DOHH2 (cell line): ENCODE measurements around the gene TOR2A.

ENCODE experiments used
- H3F3A ChIP-seq: fragments of 200-600 bp; sonication (generic), shearing (Covaris generic); 2 replicates; pipeline ENCODE4 v1.6.0; 2016; ENCODE audit warnings: antibody characterized with exemption, mild to moderate bottlenecking; ENCODE audit not compliant: control insufficient read depth, insufficient read depth
- H3K27ac ChIP-seq: fragments of 200-600 bp; sonication (generic); 2 replicates; pipeline ENCODE4 v1.5.1; 2014; ENCODE audit warnings: low read depth, mild to moderate bottlenecking, low read length, moderate library complexity
- H3K27me3 ChIP-seq: fragments of 200-600 bp; sonication (generic); 2 replicates; pipeline ENCODE4 v1.6.1; 2014; ENCODE audit warnings: mild to moderate bottlenecking, low read length, mixed read lengths; ENCODE audit not compliant: control insufficient read depth
- H3K36me3 ChIP-seq: fragments of 200-600 bp; sonication (generic); 2 replicates; pipeline ENCODE4 v1.6.1; 2014; ENCODE audit warnings: mild to moderate bottlenecking, low read length, moderate library complexity, mixed read lengths; ENCODE audit not compliant: control insufficient read depth
- H3K4me1 ChIP-seq: fragments of 200-600 bp; sonication (generic); 2 replicates; pipeline ENCODE4 v1.6.1; 2014; ENCODE audit warnings: mild to moderate bottlenecking, low read length, mixed read lengths; ENCODE audit not compliant: control insufficient read depth
- H3K4me2 ChIP-seq: fragments of 200-600 bp; sonication (generic); 2 replicates; pipeline ENCODE4 v1.6.0; 2014; ENCODE audit warnings: mild to moderate bottlenecking, low read length, moderate library complexity
- H3K4me3 ChIP-seq: fragments of 200-600 bp; sonication (generic); 2 replicates; pipeline ENCODE4 v1.5.1; 2014; ENCODE audit warnings: mild to moderate bottlenecking, low read length, mixed read lengths
- H3K79me2 ChIP-seq: fragments of 200-600 bp; sonication (generic); 2 replicates; pipeline ENCODE4 v1.6.1; 2014; ENCODE audit warnings: mild to moderate bottlenecking, low read length, mixed read lengths; ENCODE audit not compliant: control insufficient read depth
- H3K9me2 ChIP-seq: fragments of 200-600 bp; sonication (generic); replicated peaks from 2 replicates; pipeline ENCODE4 v1.6.1; 2014; ENCODE audit warnings: mild to moderate bottlenecking, low read length, mixed read lengths; ENCODE audit not compliant: control insufficient read depth
- H3K9me3 ChIP-seq: fragments of 200-600 bp; sonication (generic); 2 replicates; pipeline ENCODE4 v1.6.1; 2014; ENCODE audit warnings: antibody characterized with exemption, low read length, mixed read lengths; ENCODE audit not compliant: control insufficient read depth, insufficient read depth
- H4K20me1 ChIP-seq: fragments of 200-600 bp; sonication (generic); 2 replicates; pipeline ENCODE4 v1.6.0; 2014; ENCODE audit warnings: low read depth, mild to moderate bottlenecking, antibody characterized with exemption, low read length, moderate library complexity; ENCODE audit not compliant: control insufficient read depth, insufficient read depth
- EZH2phosphoT487 ChIP-seq: fragments of 200-600 bp; sonication (generic); IDR thresholded peaks from 2 replicates; pipeline ENCODE4 v1.6.1; 2017; ENCODE audit warnings: borderline replicate concordance, mild to moderate bottlenecking, antibody characterized with exemption, low read length, moderate library complexity, mixed read lengths
- TF ChIP-seq, protein P1 (sequence below): fragments of 200-600 bp; sonication (generic); IDR thresholded peaks from one replicate; pipeline ENCODE4 v1.5.1; 2014; ENCODE audit warnings: antibody characterized with exemption, mild to moderate bottlenecking, low read depth, low read length; ENCODE audit not compliant: poor library complexity, severe bottlenecking

The TOR2A gene

GRCh38 chr9:127732444-127732843, 2.6 kb downstream of the TOR2A start:
- H3K27me3 ChIP-seq = no peaks in the 10 kb centered on the region
- H3K9me2 ChIP-seq = no peaks in the 10 kb centered on the region
- H4K20me1 ChIP-seq = no peaks in the 10 kb centered on the region
- TF ChIP-seq EZH2phosphoT487 = no peak
- TF ChIP-seq, protein P1, sequence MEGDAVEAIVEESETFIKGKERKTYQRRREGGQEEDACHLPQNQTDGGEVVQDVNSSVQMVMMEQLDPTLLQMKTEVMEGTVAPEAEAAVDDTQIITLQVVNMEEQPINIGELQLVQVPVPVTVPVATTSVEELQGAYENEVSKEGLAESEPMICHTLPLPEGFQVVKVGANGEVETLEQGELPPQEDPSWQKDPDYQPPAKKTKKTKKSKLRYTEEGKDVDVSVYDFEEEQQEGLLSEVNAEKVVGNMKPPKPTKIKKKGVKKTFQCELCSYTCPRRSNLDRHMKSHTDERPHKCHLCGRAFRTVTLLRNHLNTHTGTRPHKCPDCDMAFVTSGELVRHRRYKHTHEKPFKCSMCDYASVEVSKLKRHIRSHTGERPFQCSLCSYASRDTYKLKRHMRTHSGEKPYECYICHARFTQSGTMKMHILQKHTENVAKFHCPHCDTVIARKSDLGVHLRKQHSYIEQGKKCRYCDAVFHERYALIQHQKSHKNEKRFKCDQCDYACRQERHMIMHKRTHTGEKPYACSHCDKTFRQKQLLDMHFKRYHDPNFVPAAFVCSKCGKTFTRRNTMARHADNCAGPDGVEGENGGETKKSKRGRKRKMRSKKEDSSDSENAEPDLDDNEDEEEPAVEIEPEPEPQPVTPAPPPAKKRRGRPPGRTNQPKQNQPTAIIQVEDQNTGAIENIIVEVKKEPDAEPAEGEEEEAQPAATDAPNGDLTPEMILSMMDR = no peak
- H3K9me3 ChIP-seq = no peaks in the 10 kb centered on the region
- no peak overlapping the region for H3K4me2 ChIP-seq
- H3K79me2 ChIP-seq = no peaks in the 10 kb centered on the region
- no peaks in the 10 kb centered on the region for H3F3A ChIP-seq
- H3K4me3 ChIP-seq = no peak overlapping the region
- no peaks in the 10 kb centered on the region for H3K36me3 ChIP-seq
- no peak overlapping the region for H3K27ac ChIP-seq
- H3K4me1 ChIP-seq = peaks cover 17% of the 10 kb centered on the region

GRCh38 chr9:127731938-127732337, 3.2 kb downstream of the TOR2A start:
- H3K36me3 ChIP-seq = no peaks in the 10 kb centered on the region
- H3K27ac ChIP-seq = no peak overlapping the region
- H3K9me2 ChIP-seq = no peaks in the 10 kb centered on the region
- no peaks in the 10 kb centered on the region for H3F3A ChIP-seq
- H4K20me1 ChIP-seq = no peaks in the 10 kb centered on the region
- no peaks in the 10 kb centered on the region for H3K9me3 ChIP-seq
- H3K4me1 ChIP-seq = peaks cover 17% of the 10 kb centered on the region
- H3K4me2 ChIP-seq = no peak overlapping the region
- TF ChIP-seq, protein P1 = no peak
- no peak for TF ChIP-seq EZH2phosphoT487
- H3K4me3 ChIP-seq = no peak overlapping the region
- no peaks in the 10 kb centered on the region for H3K79me2 ChIP-seq
- no peaks in the 10 kb centered on the region for H3K27me3 ChIP-seq

DNA sequence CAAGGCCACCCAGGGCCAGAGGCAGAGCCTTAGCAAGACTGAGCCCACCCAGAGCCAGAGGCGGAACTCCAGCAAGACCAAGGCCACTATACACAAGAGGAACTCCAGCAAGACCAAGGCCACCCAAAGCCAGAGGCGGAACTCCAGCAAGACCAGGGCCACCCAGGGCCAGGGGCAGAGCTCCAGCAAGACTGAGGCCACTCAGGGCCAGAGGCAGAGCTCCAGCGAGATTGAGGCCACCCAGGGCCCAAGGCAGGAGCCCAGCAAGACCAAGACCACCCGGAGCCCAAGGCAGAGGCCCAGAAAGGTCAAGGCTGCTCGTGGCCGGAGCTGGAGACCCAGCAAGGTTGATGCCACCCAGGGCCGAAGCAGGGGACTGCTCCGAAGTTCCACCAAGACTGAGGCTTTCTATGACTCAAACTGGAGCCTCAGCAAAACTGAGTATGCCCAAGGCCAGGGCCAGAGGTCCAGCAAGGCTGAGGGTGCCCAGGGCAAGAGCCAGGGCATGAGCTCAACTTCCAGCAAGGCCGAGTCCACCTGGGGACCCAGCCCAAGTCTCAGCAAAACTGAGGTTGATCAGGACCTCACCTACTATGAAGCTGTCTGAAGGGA, 4.2 kb downstream of the TOR2A start:
- Histone ChIP-seq H3K9me3 (no peaks in the 10 kb centered on the region), H3K4me1 (peaks cover 16% of the 10 kb centered on the region), H3F3A (no peaks in the 10 kb centered on the region), H3K36me3 (no peaks in the 10 kb centered on the region), H3K27me3 (no peaks in the 10 kb centered on the region), H3K27ac (no peak overlapping the region), H3K9me2 (no peaks in the 10 kb centered on the region), H3K4me3 (no peak overlapping the region), H3K4me2 (no peak overlapping the region), H4K20me1 (no peaks in the 10 kb centered on the region), H3K79me2 (no peaks in the 10 kb centered on the region)
- TF ChIP-seq, protein P1 = no peak
- no peak for TF ChIP-seq EZH2phosphoT487
